Endothelial cell of umbilical vein (primary cell): Measurements from ENCODE around the gene MB21D2. TPM values are rescaled to one million over a fixed set of nuclear protein-coding genes. Genes with fewer than 3 reads are reported as not detected.

Source experiments
- BruUV-seq: library from RNA; stranded (reverse); fragments of 400-500 nt; replicated peaks from 2 replicates; lab custom pipeline; 2021; lab: Mats Ljungman, UMichigan
- CTCF ChIA-PET: fragments of 300-600, 350-600 bp; sonication (Branson Sonifier 250); formaldehyde crosslinking; loops from one replicate; lab custom pipeline; 2021; ENCODE audit warnings: antibody characterized with exemption, inconsistent platforms; lab: Charles Lee
- POLR2A ChIA-PET: fragments of 300-600, 350-600 bp; sonication (Branson Sonifier 250); formaldehyde crosslinking; loops from one replicate; lab custom pipeline; 2021; ENCODE audit warnings: antibody characterized with exemption, inconsistent platforms; lab: Charles Lee
- DNase-seq: peaks from one replicate; pipeline ENCODE4 v3.0.0-alpha.2; 2011; ENCODE audit warnings: low read depth, low spot score
- FAIRE-seq: peaks from 2 replicates; lab custom pipeline; 2011; peaks lifted over from hg19 to GRCh38; lab: Jason Lieb, UNC
- H2AFZ ChIP-seq: 2 replicates; pipeline ENCODE4 v1.6.0; 2012; ENCODE audit warnings: low read depth, low read length, control low read depth, inconsistent platforms
- H3K27ac ChIP-seq: 2 replicates; pipeline ENCODE4 v1.5.1; 2011; ENCODE audit warnings: low read depth, mild to moderate bottlenecking, control low read depth, low read length, moderate library complexity; ENCODE audit not compliant: insufficient read depth
- H3K27me3 ChIP-seq, 2 experiments: 2 replicates each; pipeline versions ENCODE4 v1.6.0 to v1.6.1; 2011; ENCODE audit warnings: low read length in 2 of 2, mixed read lengths in 1 of 2; ENCODE audit not compliant: control insufficient read depth in 2 of 2, insufficient read depth in 2 of 2
- H3K36me3 ChIP-seq, 2 experiments: 2 replicates in 1 of 2; 3 replicates in 1 of 2; pipeline ENCODE4 v1.5.1; 2011; ENCODE audit warnings: low read length in 2 of 2, mild to moderate bottlenecking in 1 of 2, moderate library complexity in 1 of 2; ENCODE audit not compliant: control insufficient read depth in 2 of 2, insufficient read depth in 2 of 2; ENCODE audit errors: extremely low read depth in 1 of 2
- H3K4me1 ChIP-seq: 3 replicates; pipeline ENCODE4 v1.5.1; 2011; ENCODE audit warnings: mild to moderate bottlenecking, low read length; ENCODE audit not compliant: control insufficient read depth, insufficient read depth; ENCODE audit errors: extremely low read depth
- H3K4me2 ChIP-seq: 2 replicates; pipeline ENCODE4 v1.6.1; 2011; ENCODE audit warnings: low read length, control low read depth, mixed read lengths; ENCODE audit not compliant: insufficient read depth
- H3K4me3 ChIP-seq, 3 experiments: fragments of 200-600 bp in 1 of 3; sonication (generic), shearing (Covaris generic) in 1 of 3; replicated peaks in 1 of 3; 2 replicates each; pipeline ENCODE4 v1.5.1; 2011 to 2016; ENCODE audit warnings: control low read depth in 3 of 3, low read length in 3 of 3, mild to moderate bottlenecking in 2 of 3, inconsistent platforms in 1 of 3, low read depth in 1 of 3, moderate library complexity in 1 of 3; ENCODE audit not compliant: insufficient read depth in 1 of 3
- H3K79me2 ChIP-seq: 2 replicates; pipeline ENCODE4 v1.6.0; 2012; ENCODE audit warnings: low read length, inconsistent platforms; ENCODE audit not compliant: control insufficient read depth, insufficient read depth
- H3K9ac ChIP-seq: replicated peaks from 2 replicates; pipeline ENCODE3; 2011; ENCODE audit warnings: low read length, control low read depth; ENCODE audit not compliant: insufficient read depth; ENCODE audit errors: extremely low read depth
- H3K9me1 ChIP-seq: replicated peaks from 3 replicates; pipeline ENCODE4 v1.6.0; 2011; ENCODE audit warnings: mild to moderate bottlenecking, low read length; ENCODE audit not compliant: control insufficient read depth, insufficient read depth; ENCODE audit errors: extremely low read depth
- H3K9me3 ChIP-seq: replicated peaks from 2 replicates; pipeline ENCODE4 v1.5.1; 2012; ENCODE audit warnings: low read length, inconsistent platforms; ENCODE audit not compliant: control insufficient read depth, insufficient read depth
- H4K20me1 ChIP-seq: replicated peaks from 2 replicates; pipeline ENCODE3; 2011; ENCODE audit warnings: mild to moderate bottlenecking, low read length; ENCODE audit not compliant: control insufficient read depth, insufficient read depth; ENCODE audit errors: extremely low read depth
- CTCF ChIP-seq, 2 donors: IDR thresholded peaks; 1 replicate in 1 of 2; 2 replicates in 1 of 2; pipeline ENCODE4 v1.5.1; 2011; ENCODE audit warnings: low read length in 2 of 2, mild to moderate bottlenecking in 2 of 2, moderate library complexity in 2 of 2, control low read depth in 1 of 2, inconsistent platforms in 1 of 2, low read depth in 1 of 2; ENCODE audit not compliant: insufficient read depth in 1 of 2; ENCODE audit errors: extremely low read depth in 1 of 2
- EZH2 ChIP-seq: IDR thresholded peaks from 2 replicates; pipeline ENCODE4 v1.6.1; 2012; ENCODE audit warnings: borderline replicate concordance, low read depth, mild to moderate bottlenecking, moderate library complexity, low read length, inconsistent platforms; ENCODE audit not compliant: severe bottlenecking
- GATA2 ChIP-seq: IDR thresholded peaks from 2 replicates; pipeline ENCODE4 v1.7.0; 2011; ENCODE audit warnings: low read depth, mild to moderate bottlenecking, moderate library complexity, mixed read lengths, low read length; ENCODE audit not compliant: insufficient read length, insufficient read depth
- JUN ChIP-seq: IDR thresholded peaks from 2 replicates; pipeline ENCODE4 v1.6.1; 2011; ENCODE audit warnings: borderline replicate concordance, low read depth; ENCODE audit not compliant: insufficient read length, insufficient read depth
- MAX ChIP-seq: IDR thresholded peaks from 2 replicates; pipeline ENCODE4 v1.6.1; 2011; ENCODE audit not compliant: insufficient read depth, insufficient read length
- MYC ChIP-seq: IDR thresholded peaks from one replicate; pipeline ENCODE4 v1.6.1; 2011; ENCODE audit warnings: mild to moderate bottlenecking, low read depth, low read length
- dilution Hi-C: fragments of 300-500 bp; cut with MboI; formaldehyde crosslinking; loops from one replicate; pipeline ENCODE4 v1.15.0; 2019; ENCODE audit warnings: low sequenced_read_pairs; ENCODE audit not compliant: extremely low pct_ligation_motif_present
- intact Hi-C: fragments of 100-400 bp; cut with micrococcal nuclease; formaldehyde crosslinking; loops from one replicate; pipeline ENCODE4 v1.10.0; 2022
- polyA plus RNA-seq, 4 experiments: library from polyadenylated mRNA; depleted of rRNA in 3 of 4; stranded (reverse) in 3 of 4; unstranded in 1 of 4; fragments of >200 nt; gene quantifications; 2 replicates each; pipeline versions ENCODE4 v1.2.1 to v1.2.3, GENCODE V29; 2011 to 2012; ENCODE audit warnings: missing spikeins in 1 of 4
- total RNA-seq: library from RNA; stranded (reverse); gene quantifications from 2 replicates; pipeline ENCODE4 v1.2.3, GENCODE V29; 2021

Gene MB21D2
- total and polyA plus RNA-seq, 2 donors (not counting 3 experiments of a cell fraction or from before 2014, with no cell fraction given), result 6.7 to 7.4 TPM

DNA sequence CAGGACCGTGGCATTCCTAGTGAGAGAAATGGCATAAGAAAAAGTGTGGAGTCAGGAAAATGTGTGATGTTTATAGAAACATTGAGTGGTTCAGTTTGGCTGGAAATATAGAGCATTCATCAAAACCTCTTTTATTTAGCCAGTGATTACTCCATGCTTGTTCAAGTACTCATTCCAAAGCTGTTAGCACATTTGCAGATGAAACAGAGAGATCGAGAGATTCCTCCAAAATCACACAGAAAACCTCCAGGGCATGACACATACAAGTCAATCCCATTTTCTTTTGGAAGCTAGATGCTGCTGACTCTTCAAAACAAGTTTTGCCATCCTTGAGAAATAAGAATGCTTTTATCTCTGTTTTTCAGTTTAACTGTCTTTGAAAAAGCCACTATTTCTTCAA is 11.5 kb upstream of the MB21D2 start:
- Histone ChIP-seq H3K79me2 (no peaks in the 10 kb centered on the region), H3K27me3 (no peaks in the 10 kb centered on the region), H4K20me1 (no peaks in the 10 kb centered on the region), H3K4me1 (no peaks in the 10 kb centered on the region), H3K4me2 (no peak overlapping the region), H3K36me3 (no peaks in the 10 kb centered on the region), H3K27ac (no peak overlapping the region), H3K9ac (no peak overlapping the region), H2AFZ (no peak overlapping the region), H3K4me3 (no peak overlapping the region), H3K9me1 (no peaks in the 10 kb centered on the region), H3K9me3 (no peaks in the 10 kb centered on the region)
- ChIA-PET POLR2A (no interaction called here), CTCF (interaction anchor here (1.4 kb wide), 1 partner anchor 9 kb away, joined by 3 read pairs; no protein-coding TSS in a partner anchor)
- dilution Hi-C loops (no loop called here), intact Hi-C loops (no loop called here)
- TF ChIP-seq GATA2, result no peak
- no peak for TF ChIP-seq MAX
- no peak for TF ChIP-seq JUN
- TF ChIP-seq EZH2, result no peak
- no peak for TF ChIP-seq MYC
- TF ChIP-seq CTCF (IDR thresholded peaks at IDR 0.05; ENCODE audit: extremely low read depth in 1 of 2, insufficient read depth in 1 of 2, low read depth in 1 of 2, low read length in 2 of 2), result no peak
- no peak for FAIRE-seq
- BruUV-seq, result no TSS peak
- no peak for DNase-seq
